Measurements from ENCODE around the gene MITF. TPM values are rescaled to one million over a fixed set of nuclear protein-coding genes. Genes with fewer than 3 reads are reported as not detected.
A peak's percentile ranks its signal among the peaks of the same experiment; 100 is the strongest.

Gene MITF
- total RNA-seq, 2 donors from 2014 or later = 1.8 to 3.0 TPM

DNA sequence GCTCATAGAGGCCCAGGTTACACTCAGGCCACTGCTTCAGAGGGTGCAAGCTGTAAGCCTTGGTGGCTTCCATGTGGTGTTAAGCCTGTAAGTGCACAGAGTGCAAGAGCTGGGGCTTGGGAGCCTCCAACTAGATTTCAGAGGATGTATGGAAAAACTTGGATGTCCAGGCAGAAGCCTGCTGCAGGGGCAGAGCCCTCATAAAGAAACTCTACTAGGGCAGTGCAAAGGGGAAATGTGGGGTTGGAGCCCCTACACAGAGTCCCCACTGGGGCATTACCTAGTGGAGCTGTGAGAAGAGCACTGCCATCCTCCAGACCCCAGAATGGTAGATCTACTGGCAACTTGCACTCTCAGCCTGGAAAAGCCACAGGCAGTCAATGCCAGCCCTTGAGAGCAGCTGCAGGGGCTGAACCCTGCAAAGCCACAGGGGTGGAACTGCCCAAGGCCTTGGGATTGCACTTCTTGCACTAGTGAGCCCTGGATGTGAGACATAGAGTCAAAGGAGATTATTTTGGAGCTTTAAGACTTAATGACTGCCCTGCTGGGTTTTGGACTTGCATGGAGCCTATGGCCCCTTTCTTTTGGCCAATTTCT, 14.0 kb downstream of the MITF start:
- H3K4me3 Mint-ChIP-seq = no peak overlapping the region
- no peaks in the 10 kb centered on the region for H3K36me3 Mint-ChIP-seq (ENCODE audit: low read depth)
- no peaks in the 10 kb centered on the region for H3K36me3 ChIP-seq (ENCODE audit: control insufficient read depth, insufficient read depth, low read length)
- H3K4me3 ChIP-seq (ENCODE audit: low read length) = no peak overlapping the region
- H3K9me3 ChIP-seq (ENCODE audit: control insufficient read depth, low read length) = peaks cover 16% of the 10 kb centered on the region
- H3K27me3 Mint-ChIP-seq (ENCODE audit: insufficient read depth) = peaks cover 2% of the 10 kb centered on the region
- no peak overlapping the region for H3K9ac ChIP-seq (ENCODE audit: extremely low read depth, low read length, poor library complexity, severe bottlenecking)
- H3K4me1 Mint-ChIP-seq = peaks cover 6% of the 10 kb centered on the region
- H3K27me3 ChIP-seq (ENCODE audit: control insufficient read depth, insufficient read depth, low read length, poor library complexity, severe bottlenecking) = no peaks in the 10 kb centered on the region
- no peak for DNase-seq
- H3K27ac ChIP-seq (ENCODE audit: low read depth, low read length) = no peak overlapping the region
- peaks cover 20% of the 10 kb centered on the region for H3K9me3 Mint-ChIP-seq
- TF ChIP-seq, protein P1, sequence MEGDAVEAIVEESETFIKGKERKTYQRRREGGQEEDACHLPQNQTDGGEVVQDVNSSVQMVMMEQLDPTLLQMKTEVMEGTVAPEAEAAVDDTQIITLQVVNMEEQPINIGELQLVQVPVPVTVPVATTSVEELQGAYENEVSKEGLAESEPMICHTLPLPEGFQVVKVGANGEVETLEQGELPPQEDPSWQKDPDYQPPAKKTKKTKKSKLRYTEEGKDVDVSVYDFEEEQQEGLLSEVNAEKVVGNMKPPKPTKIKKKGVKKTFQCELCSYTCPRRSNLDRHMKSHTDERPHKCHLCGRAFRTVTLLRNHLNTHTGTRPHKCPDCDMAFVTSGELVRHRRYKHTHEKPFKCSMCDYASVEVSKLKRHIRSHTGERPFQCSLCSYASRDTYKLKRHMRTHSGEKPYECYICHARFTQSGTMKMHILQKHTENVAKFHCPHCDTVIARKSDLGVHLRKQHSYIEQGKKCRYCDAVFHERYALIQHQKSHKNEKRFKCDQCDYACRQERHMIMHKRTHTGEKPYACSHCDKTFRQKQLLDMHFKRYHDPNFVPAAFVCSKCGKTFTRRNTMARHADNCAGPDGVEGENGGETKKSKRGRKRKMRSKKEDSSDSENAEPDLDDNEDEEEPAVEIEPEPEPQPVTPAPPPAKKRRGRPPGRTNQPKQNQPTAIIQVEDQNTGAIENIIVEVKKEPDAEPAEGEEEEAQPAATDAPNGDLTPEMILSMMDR (conservative IDR thresholded peaks at IDR 0.05) = no peak
- H3K4me1 ChIP-seq (ENCODE audit: control insufficient read depth, insufficient read depth, low read length) = no peaks in the 10 kb centered on the region
- no peak overlapping the region for H3K27ac Mint-ChIP-seq

DNA sequence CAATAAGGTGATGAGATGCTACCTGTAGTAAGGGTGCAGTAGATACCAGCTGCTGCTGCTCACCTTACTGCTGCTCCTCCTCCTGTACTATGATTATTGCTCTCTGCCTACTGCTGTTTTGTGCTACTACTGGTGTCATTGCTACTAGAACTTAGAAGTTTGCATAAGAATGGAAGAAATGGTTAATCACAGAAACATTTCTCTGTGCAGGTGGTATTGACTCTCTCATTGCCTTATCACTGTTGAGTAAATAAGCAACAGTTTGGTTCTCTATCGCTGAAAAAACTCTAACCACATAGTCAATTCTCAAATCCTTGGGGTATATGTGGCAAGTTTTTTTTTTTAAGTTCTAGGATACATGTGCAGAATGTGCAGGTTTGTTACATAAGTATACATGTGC, 16.5 kb downstream of the MITF start:
- no peak overlapping the region for H3K4me3 Mint-ChIP-seq
- peaks cover 20% of the 10 kb centered on the region for H3K9me3 Mint-ChIP-seq
- Histone ChIP-seq H3K4me3 (ENCODE audit: low read length) (no peak overlapping the region), H3K9me3 (ENCODE audit: control insufficient read depth, low read length) (peaks cover 16% of the 10 kb centered on the region), H3K27ac (ENCODE audit: low read depth, low read length) (no peak overlapping the region), H3K36me3 (ENCODE audit: control insufficient read depth, insufficient read depth, low read length) (no peaks in the 10 kb centered on the region), H3K27me3 (ENCODE audit: control insufficient read depth, insufficient read depth, low read length, poor library complexity, severe bottlenecking) (no peaks in the 10 kb centered on the region), H3K4me1 (ENCODE audit: control insufficient read depth, insufficient read depth, low read length) (no peaks in the 10 kb centered on the region), H3K9ac (ENCODE audit: extremely low read depth, low read length, poor library complexity, severe bottlenecking) (no peak overlapping the region)
- 86% methylated on average over 1 of the region's 1 CpG; no CpG with 5 or more reads in 1 of the 2 experiments for WGBS, 2 experiments (ENCODE audit: insufficient coverage in 1 of 2, insufficient read length in 1 of 2)
- H3K27me3 Mint-ChIP-seq (ENCODE audit: insufficient read depth) = peaks cover 2% of the 10 kb centered on the region
- TF ChIP-seq, protein P1 (conservative IDR thresholded peaks at IDR 0.05) = no peak
- DNase-seq = no peak
- no peaks in the 10 kb centered on the region for H3K36me3 Mint-ChIP-seq (ENCODE audit: low read depth)
- peaks cover 6% of the 10 kb centered on the region for H3K4me1 Mint-ChIP-seq
- no peak overlapping the region for H3K27ac Mint-ChIP-seq

DNA sequence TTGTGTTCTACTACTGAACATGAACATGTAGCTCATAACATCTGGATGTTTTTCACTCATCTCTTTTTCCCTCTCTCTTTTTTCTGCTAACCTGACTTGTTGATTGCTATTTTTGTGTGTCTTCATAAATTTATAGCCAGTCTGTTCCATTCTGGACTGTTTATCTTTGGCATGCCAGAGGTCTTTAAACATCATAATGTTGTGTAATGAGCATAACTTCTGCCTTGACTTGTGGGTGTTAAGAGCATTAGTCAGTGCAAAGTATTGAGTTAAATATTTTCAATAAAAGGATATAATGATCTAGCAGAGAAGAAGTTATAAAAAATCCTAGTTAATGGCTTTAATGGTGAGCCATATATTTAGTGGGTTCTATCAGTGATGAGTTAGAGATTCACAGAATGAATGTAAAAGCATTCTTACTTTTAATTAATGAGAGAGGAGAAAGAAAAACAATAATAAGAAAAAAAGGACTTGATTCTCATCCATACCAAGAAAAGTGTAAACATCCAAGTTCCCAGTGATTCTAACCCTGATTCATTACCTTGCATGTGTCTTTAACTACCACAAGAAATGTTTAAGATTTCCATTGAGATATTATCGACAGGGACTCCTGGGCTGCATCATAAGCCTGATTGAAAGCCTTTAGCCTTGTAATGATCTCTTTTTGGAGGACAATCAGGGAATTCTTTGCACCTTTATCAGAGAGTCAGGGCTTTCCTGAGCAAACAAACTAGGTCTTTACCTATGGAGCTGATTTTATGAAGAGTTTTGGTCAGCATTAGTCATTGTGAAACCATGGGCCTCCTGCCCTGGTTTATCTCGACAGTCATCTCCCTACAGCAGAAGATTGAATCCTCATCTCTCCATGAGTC, 22.9 kb downstream of the MITF start:
- Mint-ChIP-seq H3K36me3 (ENCODE audit: low read depth) (no peaks in the 10 kb centered on the region), H3K27me3 (ENCODE audit: insufficient read depth) (no peaks in the 10 kb centered on the region), H3K4me1 (peaks cover 38% of the 10 kb centered on the region), H3K4me3 (no peak overlapping the region), H3K27ac (peak overlapping the region; percentile 80), H3K9me3 (no peaks in the 10 kb centered on the region)
- Histone ChIP-seq H3K4me3 (ENCODE audit: low read length) (peak overlapping the region; percentile 21), H3K36me3 (ENCODE audit: control insufficient read depth, insufficient read depth, low read length) (no peaks in the 10 kb centered on the region), H3K27ac (ENCODE audit: low read depth, low read length) (no peak overlapping the region), H3K4me1 (ENCODE audit: control insufficient read depth, insufficient read depth, low read length) (peaks cover 18% of the 10 kb centered on the region), H3K9me3 (ENCODE audit: control insufficient read depth, low read length) (no peaks in the 10 kb centered on the region), H3K9ac (ENCODE audit: extremely low read depth, low read length, poor library complexity, severe bottlenecking) (no peak overlapping the region), H3K27me3 (ENCODE audit: control insufficient read depth, insufficient read depth, low read length, poor library complexity, severe bottlenecking) (no peaks in the 10 kb centered on the region)
- no peak for DNase-seq
- TF ChIP-seq, protein P1 (conservative IDR thresholded peaks at IDR 0.05) = no peak
- 74 to 78% methylated on average over 1 to 2 of the region's 2 CpGs for WGBS, 2 experiments (ENCODE audit: insufficient coverage in 1 of 2, insufficient read length in 1 of 2)
